Measurements from ENCODE around the gene NCAPD2. TPM values are rescaled to one million over a fixed set of nuclear protein-coding genes. Genes with fewer than 3 reads are reported as not detected.

The NCAPD2 gene
- total RNA-seq, 2 donors from 2014 or later = 16.9 to 24.3 TPM

- peak overlapping the region; percentile 63 for H3K4me3 Mint-ChIP-seq
- H3K27me3 Mint-ChIP-seq = no peaks in the 10 kb centered on the region
- peaks cover 10% of the 10 kb centered on the region for H3K36me3 Mint-ChIP-seq (ENCODE audit: low read depth)
- ATAC-seq (no peak), DNase-seq (no peak)
- peak overlapping the region; percentile 88 for H3K27ac Mint-ChIP-seq
- peaks cover 14% of the 10 kb centered on the region for H3K4me1 Mint-ChIP-seq
- H3K9me3 ChIP-seq (ENCODE audit: control insufficient read depth, low read length, poor library complexity, severe bottlenecking) = no peaks in the 10 kb centered on the region
Observed at GRCh38 chr12:6575648-6576047, 81.7 kb downstream of the NCAPD2 start.

Other genes starting within 250 kb of the NCAPD2 start
- gene PLEKHG6, start 183.4 kb upstream of the NCAPD2 start, total RNA-seq = not detected
- 10 to 100 TPM; 22.4 to 23.0 TPM for gene TNFRSF1A, start 152.0 kb upstream of the NCAPD2 start, total RNA-seq
- gene SCNN1A, start 118.5 kb upstream of the NCAPD2 start, total RNA-seq = 1 to 10 TPM; 2.1 to 2.8 TPM
- gene LTBR, start 109.9 kb upstream of the NCAPD2 start, total RNA-seq = 1 to 10 TPM in 1 of 2 donors, under 1 TPM in 1; 0.47 to 1.4 TPM
- gene CD27, start 49.1 kb upstream of the NCAPD2 start, total RNA-seq = 10 to 100 TPM; 66.7 to 76.1 TPM
- 10 to 100 TPM; 19.6 to 23.1 TPM for gene TAPBPL, start 42.1 kb upstream of the NCAPD2 start, total RNA-seq
- 10 to 100 TPM; 33.1 to 38.5 TPM for gene VAMP1, start 23.4 kb upstream of the NCAPD2 start, total RNA-seq
- gene MRPL51, start 840 bp upstream of the NCAPD2 start, total RNA-seq = 10 to 100 TPM; 36.6 to 42.2 TPM
- gene GAPDH, start 40.4 kb downstream of the NCAPD2 start, total RNA-seq = 100 to 1,000 TPM; 640 to 695 TPM
- gene IFFO1, start 61.9 kb downstream of the NCAPD2 start, total RNA-seq = 10 to 100 TPM; 29.3 to 37.3 TPM
- 100 to 1,000 TPM in 1 of 2 donors, 10 to 100 TPM in 1; 90.0 to 122 TPM for gene NOP2, start 74.2 kb downstream of the NCAPD2 start, total RNA-seq
- gene CHD4, start 113.3 kb downstream of the NCAPD2 start, total RNA-seq = 100 to 1,000 TPM; 461 to 574 TPM
- gene LPAR5, start 141.9 kb downstream of the NCAPD2 start, total RNA-seq = 1 to 10 TPM; 2.9 to 8.1 TPM
- 10 to 100 TPM in 1 of 2 donors, 1 to 10 TPM in 1; 3.4 to 90.0 TPM for gene ACRBP, start 153.3 kb downstream of the NCAPD2 start, total RNA-seq
- 10 to 100 TPM; 28.1 to 29.3 TPM for gene ING4, start 169.0 kb downstream of the NCAPD2 start, total RNA-seq
- 10 to 100 TPM; 62.9 to 66.3 TPM for gene ZNF384, start 195.3 kb downstream of the NCAPD2 start, total RNA-seq
- 1 to 10 TPM; 1.3 to 1.9 TPM for gene PIANP, start 206.7 kb downstream of the NCAPD2 start, total RNA-seq
- 10 to 100 TPM; 13.9 to 17.9 TPM for gene COPS7A, start 229.9 kb downstream of the NCAPD2 start, total RNA-seq

Measured in T-helper 17 cell (primary cell).